Breast epithelium (tissue), 3 donors: ENCODE measurements around the gene FADS2.

Experiments
- POLR2A ChIP-seq: fragments of 450-650 bp; IDR thresholded peaks from one replicate; pipeline ENCODE4 v1.6.1; 2016; ENCODE audit warnings: antibody characterized with exemption, mild to moderate bottlenecking, moderate library complexity
- TF ChIP-seq, protein P1 (sequence below), 3 donors: fragments of 450-650 bp; IDR thresholded peaks; one replicate each; pipeline ENCODE4 v1.5.1; 2016 to 2017; ENCODE audit warnings: antibody characterized with exemption in 3 of 3, mild to moderate bottlenecking in 3 of 3, moderate library complexity in 3 of 3

GRCh38 chr11:61854966-61855714 lies 27.0 kb downstream of the FADS2 start:
- TF ChIP-seq POLR2A, result no peak
- TF ChIP-seq, protein P1, sequence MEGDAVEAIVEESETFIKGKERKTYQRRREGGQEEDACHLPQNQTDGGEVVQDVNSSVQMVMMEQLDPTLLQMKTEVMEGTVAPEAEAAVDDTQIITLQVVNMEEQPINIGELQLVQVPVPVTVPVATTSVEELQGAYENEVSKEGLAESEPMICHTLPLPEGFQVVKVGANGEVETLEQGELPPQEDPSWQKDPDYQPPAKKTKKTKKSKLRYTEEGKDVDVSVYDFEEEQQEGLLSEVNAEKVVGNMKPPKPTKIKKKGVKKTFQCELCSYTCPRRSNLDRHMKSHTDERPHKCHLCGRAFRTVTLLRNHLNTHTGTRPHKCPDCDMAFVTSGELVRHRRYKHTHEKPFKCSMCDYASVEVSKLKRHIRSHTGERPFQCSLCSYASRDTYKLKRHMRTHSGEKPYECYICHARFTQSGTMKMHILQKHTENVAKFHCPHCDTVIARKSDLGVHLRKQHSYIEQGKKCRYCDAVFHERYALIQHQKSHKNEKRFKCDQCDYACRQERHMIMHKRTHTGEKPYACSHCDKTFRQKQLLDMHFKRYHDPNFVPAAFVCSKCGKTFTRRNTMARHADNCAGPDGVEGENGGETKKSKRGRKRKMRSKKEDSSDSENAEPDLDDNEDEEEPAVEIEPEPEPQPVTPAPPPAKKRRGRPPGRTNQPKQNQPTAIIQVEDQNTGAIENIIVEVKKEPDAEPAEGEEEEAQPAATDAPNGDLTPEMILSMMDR (IDR thresholded peaks at IDR 0.05), result no peak
